Liver (tissue), 3 donors: Measurements from ENCODE around the gene NECTIN1.

Experiments
- CTCF ChIP-seq: fragments of 150-350 bp; IDR thresholded peaks from 2 replicates; pipeline ENCODE4 v1.5.1; 2017; ENCODE audit warnings: improper control_type of control experiment, low read depth, low read length; ENCODE audit not compliant: missing input control
- JUND ChIP-seq, 2 donors: IDR thresholded peaks; 2 replicates each; pipeline ENCODE4 v1.6.1; 2016; ENCODE audit warnings: antibody characterized with exemption in 2 of 2
- TAF1 ChIP-seq: conservative IDR thresholded peaks from 2 replicates; pipeline ENCODE4 v1.6.1; 2016; ENCODE audit warnings: antibody characterized with exemption, mild to moderate bottlenecking
- donor health status: healthy.
- donor health status: healthy.

DNA sequence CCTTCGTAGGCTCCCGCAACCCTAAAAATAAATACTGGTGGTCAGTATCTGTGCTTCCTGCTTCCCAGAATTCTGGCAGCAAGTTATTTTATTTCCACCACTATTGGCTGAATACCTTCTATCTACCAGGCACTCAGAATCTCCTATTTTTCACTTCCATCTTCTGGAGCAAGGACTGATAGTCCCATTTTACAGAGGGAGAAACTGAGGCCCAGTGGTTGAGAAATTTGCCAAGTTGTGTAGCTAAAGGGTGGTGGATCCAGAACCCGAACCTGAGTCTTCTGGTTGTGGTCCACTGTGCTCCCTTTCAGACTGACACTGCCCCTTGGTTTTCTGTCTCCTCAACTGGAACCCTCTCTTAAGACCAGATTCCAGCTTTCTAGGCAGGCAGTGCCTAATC is 31.6 kb downstream of the NECTIN1 start:
- TF ChIP-seq CTCF (no peak), JUND (IDR thresholded peaks at IDR 0.05) (no peak), TAF1 (no peak)
